Transverse colon (tissue), 4 donors: Measurements from ENCODE around the gene PEDS1.

ENCODE experiments used
- CTCF ChIP-seq, 5 experiments: fragments of 200-600 bp in 3 of 5; fragments of 450-650 bp in 2 of 5; sonication (generic) in 3 of 5; IDR thresholded peaks; 1 replicate in 2 of 5; 2 replicates in 3 of 5; pipeline ENCODE4 v1.5.1; 2016 to 2017; ENCODE audit warnings: antibody characterized with exemption in 5 of 5, inconsistent platforms in 3 of 5, mild to moderate bottlenecking in 2 of 5, moderate library complexity in 1 of 5
- EP300 ChIP-seq: sonication (generic); formaldehyde crosslinking; IDR thresholded peaks from one replicate; pipeline ENCODE4 v1.6.1; 2017; ENCODE audit warnings: antibody characterized with exemption, low read depth
- POLR2A ChIP-seq: fragments of 450-650 bp; IDR thresholded peaks from one replicate; pipeline ENCODE4 v1.6.1; 2016; ENCODE audit warnings: antibody characterized with exemption, mild to moderate bottlenecking, moderate library complexity
- POLR2AphosphoS5 ChIP-seq, 3 donors: sonication (generic); formaldehyde crosslinking; IDR thresholded peaks; one replicate each; pipeline ENCODE4 v1.6.1; 2016; ENCODE audit warnings: antibody characterized with exemption in 3 of 3

GRCh38 chr20:50188879-50189680, 35.6 kb upstream of the PEDS1 start:
- TF ChIP-seq CTCF (IDR thresholded peaks at IDR 0.05) (no peak), POLR2AphosphoS5 (IDR thresholded peaks at IDR 0.05) (no peak), POLR2A (no peak), EP300 (no peak)
